ENCODE results near the gene GNAI1. TPM values are rescaled to one million over a fixed set of nuclear protein-coding genes. Genes with fewer than 3 reads are reported as not detected.

Gene GNAI1
- total and polyA plus RNA-seq, 4 donors: 10.3 to 20.7 (median 16.0) TPM

GRCh38 chr7:80273327-80273726, 138.7 kb downstream of the GNAI1 start:
- intact Hi-C loops (cut with DNase I): no loop called here
- no peak for ATAC-seq (ENCODE audit: low FRiP score)

GRCh38 chr7:80275192-80275605, 140.6 kb downstream of the GNAI1 start:
- Histone ChIP-seq H3K36me3 (ENCODE audit: control insufficient read depth in 1 of 2, insufficient read depth in 2 of 2, low read length in 1 of 2) (no peaks in the 10 kb centered on the region), H3K27me3 (ENCODE audit: control insufficient read depth in 1 of 2, insufficient read depth in 2 of 2, low read length in 1 of 2) (no peaks in the 10 kb centered on the region), H3K4me3 (ENCODE audit: low read length in 2 of 2) (no peak overlapping the region), H3K27ac (ENCODE audit: low read depth in 1 of 2, low read length in 2 of 2) (no peak overlapping the region), H3K9me3 (ENCODE audit: control insufficient read depth, low read length) (no peaks in the 10 kb centered on the region), H3K4me1 (ENCODE audit: control insufficient read depth in 1 of 2, insufficient read depth in 2 of 2, low read length in 2 of 2) (no peaks in the 10 kb centered on the region)
- ATAC-seq (ENCODE audit: low FRiP score) (no peak), DNase-seq (no peak)
- 71 to 85% methylated on average over 1 of the region's 1 CpG for WGBS, 2 donors
- intact Hi-C loops (cut with DNase I): no loop called here

More at GRCh38 chr7:80273327-80273726, 138.7 kb downstream of the GNAI1 start:
- H3K4me1 ChIP-seq (ENCODE audit: control insufficient read depth in 1 of 2, insufficient read depth in 2 of 2, low read length in 2 of 2): no peaks in the 10 kb centered on the region
- no peak for DNase-seq
- 92% methylated on average over 3 of the region's 3 CpGs for WGBS, 2 donors
- no peaks in the 10 kb centered on the region for H3K36me3 ChIP-seq (ENCODE audit: control insufficient read depth in 1 of 2, insufficient read depth in 2 of 2, low read length in 1 of 2)
- no peak overlapping the region for H3K4me3 ChIP-seq (ENCODE audit: low read length in 2 of 2)
- peaks cover 1% of the 10 kb centered on the region for H3K9me3 ChIP-seq (ENCODE audit: control insufficient read depth, low read length)
- no peaks in the 10 kb centered on the region for H3K27me3 ChIP-seq (ENCODE audit: control insufficient read depth in 1 of 2, insufficient read depth in 2 of 2, low read length in 1 of 2)
- no peak overlapping the region for H3K27ac ChIP-seq (ENCODE audit: low read depth in 1 of 2, low read length in 2 of 2)

Measured in aorta (tissue), 5 donors.